ENCODE results near the gene ALKBH8. TPM values are rescaled to one million over a fixed set of nuclear protein-coding genes. Genes with fewer than 3 reads are reported as not detected.
A peak's percentile ranks its signal among the peaks of the same experiment; 100 is the strongest.

Gene ALKBH8
- total and polyA plus RNA-seq, 2 experiments from 2014 or later = 6.6 to 10.7 TPM

DNA sequence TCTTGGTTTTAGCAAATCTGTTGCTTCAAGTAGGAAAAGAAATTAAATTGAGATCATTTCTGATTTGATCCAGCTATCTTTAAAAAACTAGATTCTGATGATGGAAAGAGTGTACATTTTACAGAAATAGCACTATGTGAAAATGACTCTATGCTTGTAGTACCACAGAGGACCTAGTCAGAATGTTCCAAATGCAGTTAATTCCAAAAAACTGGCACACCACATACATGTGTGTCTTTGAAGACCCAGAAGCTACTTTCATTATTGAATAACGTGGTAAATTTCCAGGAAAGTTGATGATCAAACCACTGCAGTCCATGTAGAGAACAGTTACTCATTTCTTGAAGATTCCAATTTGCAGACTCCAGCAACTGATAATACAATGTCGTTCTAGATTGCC, 29.2 kb upstream of the ALKBH8 start:
- DNase-seq = no peak
- Histone ChIP-seq H3K9me2 (ENCODE audit: insufficient read depth) (no peaks in the 10 kb centered on the region), H3K4me2 (ENCODE audit: unreplicated experiment) (no peak overlapping the region), H3K27ac (no peak overlapping the region), H3K4me1 (ENCODE audit: insufficient read depth) (no peaks in the 10 kb centered on the region), H4K20me1 (ENCODE audit: insufficient read depth) (no peaks in the 10 kb centered on the region), H2AFZ (no peak overlapping the region), H3K9me3 (ENCODE audit: low read depth) (no peaks in the 10 kb centered on the region), H3K36me3 (ENCODE audit: low read depth) (no peaks in the 10 kb centered on the region), H3K27me3 (replicated peaks; ENCODE audit: insufficient read depth) (peaks cover 19% of the 10 kb centered on the region), H3K4me3 (no peak overlapping the region), H3K79me2 (ENCODE audit: insufficient read depth) (no peaks in the 10 kb centered on the region), H3K9ac (no peak overlapping the region), H3F3A (ENCODE audit: insufficient read depth) (peaks cover 7% of the 10 kb centered on the region)
- TF ChIP-seq EZH2phosphoT487 (IDR thresholded peaks at IDR 0.05; ENCODE audit: insufficient read depth, low read depth) (no peak), EZH2 (IDR thresholded peaks at IDR 0.05; ENCODE audit: insufficient read depth, poor library complexity, severe bottlenecking) (no peak)
- in situ Hi-C loops (cut with MboI) = no loop called here
- WGBS, 2 experiments (ENCODE audit: low coverage in 1 of 2, low lambda C conversion rate in 2 of 2, missing lambda C conversion rate in 2 of 2) = 64 to 65% methylated on average over 2 of the region's 2 CpGs

DNA sequence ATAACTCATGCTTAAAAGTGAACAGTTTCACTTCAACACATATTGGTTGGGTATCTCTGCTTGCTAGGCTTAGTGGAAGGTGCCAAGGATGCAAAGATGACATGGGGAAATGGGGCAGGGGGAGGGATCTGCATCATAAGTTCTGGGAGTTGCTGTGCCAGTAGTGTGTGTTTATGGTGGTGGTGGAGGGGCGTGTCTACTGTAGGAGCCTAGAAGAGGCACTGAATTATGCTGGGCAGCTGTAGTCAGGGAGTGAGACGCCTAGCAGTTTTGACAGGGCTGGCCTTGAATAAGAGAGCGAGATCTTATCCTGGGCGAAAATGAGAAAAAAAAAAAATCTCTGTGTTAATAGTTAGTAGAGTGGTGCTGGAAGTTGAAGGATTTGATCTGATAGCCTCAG, 28.4 kb upstream of the ALKBH8 start:
- 55 to 59% methylated on average over 4 of the region's 4 CpGs for WGBS, 2 experiments (ENCODE audit: low coverage in 1 of 2, low lambda C conversion rate in 2 of 2, missing lambda C conversion rate in 2 of 2)
- H3K36me3 ChIP-seq (ENCODE audit: low read depth) = no peaks in the 10 kb centered on the region

DNA sequence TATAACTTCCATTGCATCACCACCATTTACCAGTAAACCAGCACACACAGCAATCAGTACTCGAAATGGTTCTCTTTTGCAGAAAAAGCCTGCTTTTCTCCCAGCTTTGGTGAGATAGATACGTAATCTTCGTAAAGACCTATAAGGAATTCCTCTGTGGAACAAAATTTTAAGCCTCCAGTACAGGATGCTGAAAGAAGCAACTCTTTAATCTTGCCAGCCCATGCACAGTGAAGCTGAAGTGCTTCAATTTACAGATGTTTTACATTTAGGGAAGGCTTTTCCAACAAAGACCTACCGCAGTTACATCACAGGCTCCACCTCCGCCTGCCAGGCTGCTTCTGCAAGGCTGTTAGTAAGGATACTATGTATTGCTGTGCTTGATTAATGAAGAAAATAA, 27.3 kb upstream of the ALKBH8 start:
- Histone ChIP-seq H4K20me1 (ENCODE audit: insufficient read depth) (no peaks in the 10 kb centered on the region), H3K4me3 (no peak overlapping the region), H3K4me1 (ENCODE audit: insufficient read depth) (peaks cover 2% of the 10 kb centered on the region), H3K9me2 (ENCODE audit: insufficient read depth) (no peaks in the 10 kb centered on the region), H3K9ac (no peak overlapping the region), H3F3A (ENCODE audit: insufficient read depth) (peaks cover 14% of the 10 kb centered on the region), H3K4me2 (ENCODE audit: unreplicated experiment) (no peak overlapping the region), H3K36me3 (ENCODE audit: low read depth) (no peaks in the 10 kb centered on the region), H3K9me3 (ENCODE audit: low read depth) (no peaks in the 10 kb centered on the region), H3K79me2 (ENCODE audit: insufficient read depth) (no peaks in the 10 kb centered on the region), H3K27ac (no peak overlapping the region), H2AFZ (no peak overlapping the region), H3K27me3 (replicated peaks; ENCODE audit: insufficient read depth) (peaks cover 23% of the 10 kb centered on the region)
- in situ Hi-C loops (cut with MboI) = no loop called here
- 11 to 17% methylated on average over 5 of the region's 5 CpGs for WGBS, 2 experiments (ENCODE audit: low coverage in 1 of 2, low lambda C conversion rate in 2 of 2, missing lambda C conversion rate in 2 of 2)
- TF ChIP-seq EZH2 (IDR thresholded peaks at IDR 0.05; ENCODE audit: insufficient read depth, poor library complexity, severe bottlenecking) (no peak), EZH2phosphoT487 (IDR thresholded peaks at IDR 0.05; ENCODE audit: insufficient read depth, low read depth) (no peak)
- DNase-seq = peak; percentile 17

More for the DNA sequence above, 28.4 kb upstream of the ALKBH8 start:
- Histone ChIP-seq H3K4me2 (ENCODE audit: unreplicated experiment) (no peak overlapping the region), H2AFZ (no peak overlapping the region), H3K9ac (no peak overlapping the region), H3K27ac (no peak overlapping the region), H3F3A (ENCODE audit: insufficient read depth) (peaks cover 7% of the 10 kb centered on the region), H3K79me2 (ENCODE audit: insufficient read depth) (no peaks in the 10 kb centered on the region), H3K9me3 (ENCODE audit: low read depth) (no peaks in the 10 kb centered on the region), H4K20me1 (ENCODE audit: insufficient read depth) (no peaks in the 10 kb centered on the region), H3K4me1 (ENCODE audit: insufficient read depth) (no peaks in the 10 kb centered on the region), H3K4me3 (no peak overlapping the region), H3K9me2 (ENCODE audit: insufficient read depth) (no peaks in the 10 kb centered on the region), H3K27me3 (replicated peaks; ENCODE audit: insufficient read depth) (peaks cover 21% of the 10 kb centered on the region)
- no peak for DNase-seq
- TF ChIP-seq EZH2phosphoT487 (IDR thresholded peaks at IDR 0.05; ENCODE audit: insufficient read depth, low read depth) (no peak), EZH2 (IDR thresholded peaks at IDR 0.05; ENCODE audit: insufficient read depth, poor library complexity, severe bottlenecking) (no peak)
- in situ Hi-C loops (cut with MboI) = no loop called here

DNA sequence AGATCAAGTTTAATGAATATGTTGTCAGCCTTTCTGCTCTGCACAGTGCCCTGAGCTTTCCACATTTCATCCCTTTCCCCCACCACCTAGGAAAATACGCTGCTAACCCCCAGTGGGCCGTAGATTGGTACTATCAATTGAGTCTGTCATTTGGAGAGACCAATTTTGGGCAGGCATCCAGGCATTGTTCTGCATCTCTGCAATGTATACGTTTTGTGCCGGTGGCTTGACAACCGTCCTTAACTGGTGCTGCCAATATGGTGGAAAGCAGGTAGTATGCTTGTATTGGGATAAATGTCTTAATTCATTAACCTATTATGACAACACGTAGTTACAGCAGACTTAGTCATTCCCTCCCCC, 26.7 kb upstream of the ALKBH8 start:
- peaks cover 8% of the 10 kb centered on the region for H3K4me1 ChIP-seq (ENCODE audit: insufficient read depth)
- WGBS, 2 experiments (ENCODE audit: low coverage in 1 of 2, low lambda C conversion rate in 2 of 2, missing lambda C conversion rate in 2 of 2) = 6 to 10% methylated on average over 6 of the region's 6 CpGs
- no peak for DNase-seq
- H3K9ac ChIP-seq = no peak overlapping the region
- peak overlapping the region; percentile 83 for H2AFZ ChIP-seq
- H3K4me2 ChIP-seq (ENCODE audit: unreplicated experiment) = peak overlapping the region; percentile 79
- no peak overlapping the region for H3K27ac ChIP-seq
- no peaks in the 10 kb centered on the region for H3K36me3 ChIP-seq (ENCODE audit: low read depth)
- no peaks in the 10 kb centered on the region for H3K9me3 ChIP-seq (ENCODE audit: low read depth)
- in situ Hi-C loops (cut with MboI) = no loop called here
- no peaks in the 10 kb centered on the region for H3K79me2 ChIP-seq (ENCODE audit: insufficient read depth)
- peak overlapping the region; percentile 73; the same call in 1 of the 2 replicates for H3K4me3 ChIP-seq
- H3K27me3 ChIP-seq (replicated peaks; ENCODE audit: insufficient read depth) = peaks cover 23% of the 10 kb centered on the region
- peaks cover 20% of the 10 kb centered on the region for H3F3A ChIP-seq (ENCODE audit: insufficient read depth)
- H3K9me2 ChIP-seq (ENCODE audit: insufficient read depth) = no peaks in the 10 kb centered on the region
- no peaks in the 10 kb centered on the region for H4K20me1 ChIP-seq (ENCODE audit: insufficient read depth)
- TF ChIP-seq EZH2phosphoT487 (IDR thresholded peaks at IDR 0.05; ENCODE audit: insufficient read depth, low read depth) = no peak
- TF ChIP-seq EZH2 (IDR thresholded peaks at IDR 0.05; ENCODE audit: insufficient read depth, poor library complexity, severe bottlenecking) = no peak

Measured in GM23248 (cell line).